Hepatocyte (in vitro differentiated cells): ENCODE data around the gene WDFY4.

Experiments used
- EZH2 ChIP-seq: fragments of 200-600 bp; sonication (generic); IDR thresholded peaks from 2 replicates; pipeline ENCODE4 v1.6.1; 2016; ENCODE audit warnings: antibody characterized with exemption, mild to moderate bottlenecking, borderline replicate concordance
- TF ChIP-seq, protein P1 (sequence below): fragments of 200-600 bp; sonication (generic); IDR thresholded peaks from 2 replicates; pipeline ENCODE4 v1.5.1; 2016; ENCODE audit warnings: antibody characterized with exemption, mild to moderate bottlenecking; ENCODE audit not compliant: poor library complexity

DNA sequence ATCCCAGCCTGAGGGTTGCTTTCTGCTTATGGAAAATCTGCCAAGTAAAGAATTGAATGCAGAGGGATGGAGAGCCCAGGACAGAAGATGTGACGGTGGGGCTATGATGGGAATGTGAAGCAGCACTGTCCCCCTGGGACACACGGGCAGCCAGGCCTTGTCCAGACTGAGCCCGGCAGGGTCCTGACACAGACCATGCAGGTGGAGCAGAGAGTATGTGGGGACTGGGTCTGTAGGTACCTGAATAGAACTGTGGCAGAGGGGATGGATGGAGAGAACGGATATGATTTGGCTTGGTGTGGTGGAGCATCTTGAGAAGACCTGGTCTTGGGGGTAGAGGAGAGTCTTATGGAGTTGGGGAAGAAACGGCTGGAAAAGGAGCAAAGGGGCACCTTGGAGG is 255.7 kb downstream of the WDFY4 start:
- TF ChIP-seq, protein P1, sequence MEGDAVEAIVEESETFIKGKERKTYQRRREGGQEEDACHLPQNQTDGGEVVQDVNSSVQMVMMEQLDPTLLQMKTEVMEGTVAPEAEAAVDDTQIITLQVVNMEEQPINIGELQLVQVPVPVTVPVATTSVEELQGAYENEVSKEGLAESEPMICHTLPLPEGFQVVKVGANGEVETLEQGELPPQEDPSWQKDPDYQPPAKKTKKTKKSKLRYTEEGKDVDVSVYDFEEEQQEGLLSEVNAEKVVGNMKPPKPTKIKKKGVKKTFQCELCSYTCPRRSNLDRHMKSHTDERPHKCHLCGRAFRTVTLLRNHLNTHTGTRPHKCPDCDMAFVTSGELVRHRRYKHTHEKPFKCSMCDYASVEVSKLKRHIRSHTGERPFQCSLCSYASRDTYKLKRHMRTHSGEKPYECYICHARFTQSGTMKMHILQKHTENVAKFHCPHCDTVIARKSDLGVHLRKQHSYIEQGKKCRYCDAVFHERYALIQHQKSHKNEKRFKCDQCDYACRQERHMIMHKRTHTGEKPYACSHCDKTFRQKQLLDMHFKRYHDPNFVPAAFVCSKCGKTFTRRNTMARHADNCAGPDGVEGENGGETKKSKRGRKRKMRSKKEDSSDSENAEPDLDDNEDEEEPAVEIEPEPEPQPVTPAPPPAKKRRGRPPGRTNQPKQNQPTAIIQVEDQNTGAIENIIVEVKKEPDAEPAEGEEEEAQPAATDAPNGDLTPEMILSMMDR: no peak
- TF ChIP-seq EZH2: no peak
